ENCODE measurements around the gene KSR2.
"Not testable (repeated sequence)": the region's sequence is repeated elsewhere in the genome, so short reads cannot be mapped to it uniquely, and the experiment has no call there.

KSR2 gene

DNA sequence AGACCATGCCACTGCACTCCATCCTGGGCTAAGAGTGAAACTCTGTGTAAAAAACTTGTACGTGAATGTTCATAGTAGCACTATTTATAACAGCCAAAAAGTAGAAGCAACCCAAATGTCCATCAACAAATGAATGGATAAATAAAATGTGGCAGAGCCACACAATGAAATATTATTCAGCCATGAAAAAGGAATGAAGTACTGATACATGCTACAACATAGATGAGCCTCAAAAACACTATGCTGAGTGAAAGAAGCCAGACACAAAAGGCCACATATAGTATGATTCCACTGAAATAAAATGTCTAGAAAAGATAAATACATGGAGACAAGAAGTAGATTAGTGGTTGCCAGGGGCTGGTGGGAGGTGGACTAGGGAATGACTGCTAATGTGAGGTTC, 72.8 kb downstream of the KSR2 start:
- H3K4me3 ChIP-seq (ENCODE audit: low read depth, low read length), result no peak overlapping the region
- TF ChIP-seq, protein P1, sequence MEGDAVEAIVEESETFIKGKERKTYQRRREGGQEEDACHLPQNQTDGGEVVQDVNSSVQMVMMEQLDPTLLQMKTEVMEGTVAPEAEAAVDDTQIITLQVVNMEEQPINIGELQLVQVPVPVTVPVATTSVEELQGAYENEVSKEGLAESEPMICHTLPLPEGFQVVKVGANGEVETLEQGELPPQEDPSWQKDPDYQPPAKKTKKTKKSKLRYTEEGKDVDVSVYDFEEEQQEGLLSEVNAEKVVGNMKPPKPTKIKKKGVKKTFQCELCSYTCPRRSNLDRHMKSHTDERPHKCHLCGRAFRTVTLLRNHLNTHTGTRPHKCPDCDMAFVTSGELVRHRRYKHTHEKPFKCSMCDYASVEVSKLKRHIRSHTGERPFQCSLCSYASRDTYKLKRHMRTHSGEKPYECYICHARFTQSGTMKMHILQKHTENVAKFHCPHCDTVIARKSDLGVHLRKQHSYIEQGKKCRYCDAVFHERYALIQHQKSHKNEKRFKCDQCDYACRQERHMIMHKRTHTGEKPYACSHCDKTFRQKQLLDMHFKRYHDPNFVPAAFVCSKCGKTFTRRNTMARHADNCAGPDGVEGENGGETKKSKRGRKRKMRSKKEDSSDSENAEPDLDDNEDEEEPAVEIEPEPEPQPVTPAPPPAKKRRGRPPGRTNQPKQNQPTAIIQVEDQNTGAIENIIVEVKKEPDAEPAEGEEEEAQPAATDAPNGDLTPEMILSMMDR (IDR thresholded peaks at IDR 0.05; ENCODE audit: borderline replicate concordance, insufficient read depth, low read depth, low read length), result no peak

DNA sequence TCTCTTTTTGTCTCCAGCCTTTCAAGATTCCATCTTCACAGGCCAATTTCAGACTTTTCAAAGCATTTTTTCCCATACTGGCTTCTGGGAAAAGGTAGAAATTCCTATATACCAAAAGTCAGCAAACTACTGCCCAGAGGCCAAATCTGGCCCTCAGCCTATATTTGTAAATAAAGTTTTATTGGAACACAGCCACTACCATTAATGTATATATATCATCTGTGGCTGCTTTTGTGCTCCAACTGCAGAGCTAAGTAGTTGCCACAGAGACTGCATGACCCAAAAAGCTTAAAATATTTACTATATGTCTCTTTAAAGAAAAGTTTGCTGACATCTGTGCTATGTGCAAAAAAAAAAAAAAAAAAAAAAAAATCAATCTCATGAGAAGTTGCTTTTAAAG, 76.3 kb downstream of the KSR2 start:
- no peak overlapping the region for H3K4me3 ChIP-seq (ENCODE audit: low read depth, low read length)
- TF ChIP-seq, protein P1 (IDR thresholded peaks at IDR 0.05; ENCODE audit: borderline replicate concordance, insufficient read depth, low read depth, low read length), result no peak

DNA sequence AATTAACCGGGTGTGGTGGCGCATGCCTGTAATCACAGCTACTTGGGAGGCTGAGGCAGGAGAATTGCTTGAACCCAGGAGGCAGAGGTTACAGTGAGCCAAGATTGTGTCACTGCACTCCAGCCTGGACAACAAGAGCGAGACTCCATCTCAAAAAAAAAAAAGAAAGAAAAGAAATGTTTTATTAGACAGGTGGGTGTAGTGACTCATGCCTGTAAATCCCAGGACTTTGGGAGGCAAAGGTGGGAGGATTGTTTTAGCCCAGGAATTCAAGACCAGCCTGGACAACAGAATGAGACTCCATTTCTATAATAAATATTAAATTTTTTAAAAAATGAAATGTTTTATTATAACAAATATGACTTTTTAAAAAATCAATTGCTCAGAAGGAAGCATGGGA, 77.5 kb downstream of the KSR2 start:
- not testable (repeated sequence) for H3K4me3 ChIP-seq (ENCODE audit: low read depth, low read length)

DNA sequence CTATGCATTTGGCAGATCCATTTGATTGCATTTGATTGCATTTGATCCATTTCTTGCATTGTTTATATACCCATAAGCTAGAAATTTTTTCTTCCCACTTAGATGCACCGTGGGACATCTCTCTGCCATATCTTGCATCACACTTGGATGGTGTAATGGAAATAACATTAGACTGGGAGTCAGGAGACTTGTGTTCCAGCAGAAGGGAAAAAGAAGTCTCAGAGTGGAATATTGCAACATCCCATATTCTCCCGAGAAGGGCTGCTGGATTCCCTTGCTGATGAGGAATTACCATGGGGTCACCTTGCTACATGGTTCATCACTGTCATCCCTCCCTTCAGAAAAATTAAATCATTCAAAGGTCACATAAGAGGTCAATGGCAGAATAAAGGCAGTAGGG, 78.1 kb downstream of the KSR2 start:
- TF ChIP-seq, protein P1 (IDR thresholded peaks at IDR 0.05; ENCODE audit: borderline replicate concordance, insufficient read depth, low read depth, low read length), result no peak
- no peak overlapping the region for H3K4me3 ChIP-seq (ENCODE audit: low read depth, low read length)

DNA sequence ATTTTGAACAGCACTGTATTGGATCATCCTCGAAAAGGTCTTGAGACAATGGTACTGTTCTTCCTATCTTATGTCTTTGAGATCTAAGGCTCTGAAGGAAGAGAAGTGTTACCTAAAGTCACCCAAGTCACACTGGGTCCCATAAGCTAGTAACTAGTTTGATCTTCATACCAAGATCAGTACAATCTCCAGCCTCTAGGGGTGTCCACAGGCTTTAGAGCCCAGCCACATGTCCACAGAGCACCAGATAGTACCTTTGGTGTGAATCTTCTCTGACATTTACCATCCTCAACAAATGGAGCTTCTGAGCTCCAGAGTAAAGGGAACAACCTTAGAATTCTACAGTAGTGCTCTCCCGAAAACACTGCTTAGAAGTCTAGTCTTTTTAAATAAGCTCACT, 78.7 kb downstream of the KSR2 start:
- TF ChIP-seq, protein P1 (IDR thresholded peaks at IDR 0.05; ENCODE audit: borderline replicate concordance, insufficient read depth, low read depth, low read length), result peak; percentile 17; the same call in 1 of the 2 replicates
- no peak overlapping the region for H3K4me3 ChIP-seq (ENCODE audit: low read depth, low read length)

DNA sequence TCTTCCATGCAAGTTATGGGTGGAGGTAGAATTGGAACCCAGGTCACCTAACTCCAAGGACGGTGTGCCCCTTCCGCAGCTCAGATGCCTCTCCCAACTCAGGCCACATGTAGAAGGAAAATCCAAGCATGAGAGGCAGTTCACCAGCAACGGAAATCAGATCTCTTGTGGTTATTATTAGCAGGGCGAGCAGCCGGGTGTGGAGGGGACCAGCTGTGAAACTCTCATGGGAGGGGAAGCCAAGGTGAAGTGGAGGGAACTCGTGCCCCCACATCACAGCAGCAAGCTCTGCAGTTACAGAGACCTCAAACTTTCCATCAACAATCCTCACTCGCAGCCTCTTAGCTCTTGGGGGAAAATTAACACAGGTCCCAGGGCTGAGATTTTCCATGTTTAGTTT, 79.7 kb downstream of the KSR2 start:
- no peak overlapping the region for H3K4me3 ChIP-seq (ENCODE audit: low read depth, low read length)
- TF ChIP-seq, protein P1 (IDR thresholded peaks at IDR 0.05; ENCODE audit: borderline replicate concordance, insufficient read depth, low read depth, low read length), result no peak

DNA sequence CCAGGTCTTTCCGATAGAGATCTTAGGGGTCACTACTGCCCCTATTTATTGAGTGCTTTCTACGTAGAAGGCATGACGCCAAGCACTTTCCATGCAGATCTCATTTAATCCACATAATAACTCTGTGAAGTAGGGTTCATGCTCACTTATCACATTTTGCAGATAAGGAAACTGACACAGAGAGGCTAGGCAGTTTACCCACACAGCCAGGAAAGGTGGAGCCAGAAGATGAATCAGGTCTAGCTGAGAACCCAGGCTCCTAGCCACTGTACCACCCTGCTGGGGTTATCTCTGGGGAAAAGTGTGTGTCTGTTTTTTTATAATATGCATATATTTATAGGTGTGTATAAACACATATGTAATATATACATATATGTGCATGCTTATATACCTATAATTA, 83.6 kb downstream of the KSR2 start:
- TF ChIP-seq, protein P1 (IDR thresholded peaks at IDR 0.05; ENCODE audit: borderline replicate concordance, insufficient read depth, low read depth, low read length), result no peak
- H3K4me3 ChIP-seq (ENCODE audit: low read depth, low read length), result no peak overlapping the region

DNA sequence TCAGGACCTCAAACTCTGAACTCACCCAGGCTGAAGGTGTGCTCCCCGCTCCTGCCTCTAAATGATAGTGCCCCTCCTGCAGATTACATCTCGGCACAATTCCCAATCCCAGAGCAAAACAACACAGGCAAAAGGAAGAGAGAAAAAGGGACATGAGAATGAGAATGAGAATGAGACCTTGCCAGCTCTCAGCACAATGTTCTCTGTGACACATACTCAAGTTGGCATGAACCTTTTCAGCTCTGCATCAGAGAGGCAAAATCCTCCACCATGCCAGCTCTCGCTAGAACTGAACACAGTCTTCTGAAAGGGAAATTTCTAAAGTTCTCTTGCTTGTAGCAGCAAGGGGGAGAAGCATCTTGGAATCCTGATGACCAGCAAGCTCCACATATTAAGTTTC, 84.6 kb downstream of the KSR2 start:
- TF ChIP-seq, protein P1 (IDR thresholded peaks at IDR 0.05; ENCODE audit: borderline replicate concordance, insufficient read depth, low read depth, low read length), result no peak
- H3K4me3 ChIP-seq (ENCODE audit: low read depth, low read length), result no peak overlapping the region

Data from GM12875 (cell line).